Measurements from ENCODE around the gene KRT12.

DNA sequence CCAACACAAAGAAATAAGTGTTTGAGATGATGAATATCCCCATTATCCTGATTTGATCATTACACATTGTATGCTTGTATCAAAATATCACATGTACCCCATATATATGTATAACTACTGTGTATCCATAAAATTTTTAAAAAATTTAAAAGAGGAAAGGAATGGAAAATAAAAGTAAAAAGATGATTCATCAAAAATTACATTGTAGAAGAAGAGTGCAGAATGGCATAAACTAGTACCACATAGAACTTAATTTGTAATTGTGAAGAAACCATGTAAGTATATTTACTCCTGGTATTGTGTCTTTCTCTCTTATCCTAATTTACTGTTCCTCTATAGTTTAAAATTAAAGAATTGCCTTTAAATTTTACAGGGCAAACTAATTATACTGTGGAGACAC lies 33.1 kb downstream of the KRT12 start:
- TF ChIP-seq, protein P1, sequence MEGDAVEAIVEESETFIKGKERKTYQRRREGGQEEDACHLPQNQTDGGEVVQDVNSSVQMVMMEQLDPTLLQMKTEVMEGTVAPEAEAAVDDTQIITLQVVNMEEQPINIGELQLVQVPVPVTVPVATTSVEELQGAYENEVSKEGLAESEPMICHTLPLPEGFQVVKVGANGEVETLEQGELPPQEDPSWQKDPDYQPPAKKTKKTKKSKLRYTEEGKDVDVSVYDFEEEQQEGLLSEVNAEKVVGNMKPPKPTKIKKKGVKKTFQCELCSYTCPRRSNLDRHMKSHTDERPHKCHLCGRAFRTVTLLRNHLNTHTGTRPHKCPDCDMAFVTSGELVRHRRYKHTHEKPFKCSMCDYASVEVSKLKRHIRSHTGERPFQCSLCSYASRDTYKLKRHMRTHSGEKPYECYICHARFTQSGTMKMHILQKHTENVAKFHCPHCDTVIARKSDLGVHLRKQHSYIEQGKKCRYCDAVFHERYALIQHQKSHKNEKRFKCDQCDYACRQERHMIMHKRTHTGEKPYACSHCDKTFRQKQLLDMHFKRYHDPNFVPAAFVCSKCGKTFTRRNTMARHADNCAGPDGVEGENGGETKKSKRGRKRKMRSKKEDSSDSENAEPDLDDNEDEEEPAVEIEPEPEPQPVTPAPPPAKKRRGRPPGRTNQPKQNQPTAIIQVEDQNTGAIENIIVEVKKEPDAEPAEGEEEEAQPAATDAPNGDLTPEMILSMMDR (IDR thresholded peaks at IDR 0.05): no peak
- no peak for TF ChIP-seq POLR2A (IDR thresholded peaks at IDR 0.05)

Measured in lower leg skin (tissue), 3 donors.